Upper lobe of left lung (tissue), 6 donors: ENCODE data around the gene ZNF444. TPM values are rescaled to one million over a fixed set of nuclear protein-coding genes. Genes with fewer than 3 reads are reported as not detected.
A peak's percentile ranks its signal among the peaks of the same experiment; 100 is the strongest.
"Not testable (repeated sequence)": the region's sequence is repeated elsewhere in the genome, so short reads cannot be mapped to it uniquely, and the experiment has no call there.

Experiments
- ATAC-seq, 2 donors: fragments of 200-7000 bp; cut with Tn5 transposase; one replicate each; pipeline ENCODE4 v1.9.1; 2022; ENCODE audit warnings: mild to moderate bottlenecking in 2 of 2, moderate library complexity in 2 of 2; ENCODE audit not compliant: low FRiP score in 2 of 2
- DNase-seq, 2 donors: peaks; one replicate each; pipeline ENCODE4 v3.0.0-alpha.2; 2019 to 2020
- H3K27ac ChIP-seq, 4 donors: fragments of 200-600 bp; sonication (generic); one replicate each; pipeline ENCODE4 v1.5.1; 2016 to 2019
- H3K27me3 ChIP-seq, 4 donors: fragments of 200-600 bp; sonication (generic); one replicate each; pipeline ENCODE4 v1.5.1; 2017 to 2019
- H3K36me3 ChIP-seq, 4 donors: fragments of 200-600 bp; sonication (generic); one replicate each; pipeline ENCODE4 v1.5.1; 2016 to 2019
- H3K4me1 ChIP-seq, 4 donors: fragments of 200-600 bp; sonication (generic); one replicate each; pipeline ENCODE4 v1.5.1; 2018 to 2019
- H3K4me3 ChIP-seq, 4 donors: fragments of 200-600 bp; sonication (generic); one replicate each; pipeline ENCODE4 v1.5.1; 2017 to 2019; ENCODE audit warnings: mild to moderate bottlenecking in 2 of 4, moderate library complexity in 1 of 4
- H3K9me3 ChIP-seq, 4 donors: fragments of 200-600 bp; sonication (generic); one replicate each; pipeline ENCODE4 v1.5.1; 2018 to 2019
- CTCF ChIP-seq, 6 experiments: fragments of 450-650 bp in 4 of 6; fragments of 200-600 bp in 2 of 6; sonication (generic) in 2 of 6; IDR thresholded peaks; one replicate each; pipeline ENCODE4 v1.5.1; 2016 to 2019; ENCODE audit warnings: antibody characterized with exemption in 6 of 6
- EP300 ChIP-seq, 4 donors: sonication (generic); formaldehyde crosslinking; IDR thresholded peaks; one replicate each; pipeline ENCODE4 v1.5.1; 2017; ENCODE audit warnings: antibody characterized with exemption in 4 of 4, control low read depth in 2 of 4
- POLR2A ChIP-seq, 4 donors: fragments of 450-650 bp; IDR thresholded peaks; one replicate each; pipeline ENCODE4 v1.5.1; 2016 to 2017; ENCODE audit warnings: antibody characterized with exemption in 4 of 4, mild to moderate bottlenecking in 2 of 4
- POLR2AphosphoS5 ChIP-seq, 2 donors: sonication (generic); formaldehyde crosslinking; IDR thresholded peaks; one replicate each; pipeline ENCODE4 v1.5.1; 2017; ENCODE audit warnings: antibody characterized with exemption in 2 of 2
- WGBS, 2 donors: methylation state at CpG; one replicate each; pipeline ENCODE4 v1.1.5; 2017 to 2018; 5-methylcytosine and 5-hydroxymethylcytosine counted together
- total RNA-seq, 6 donors: library from RNA; depleted of rRNA in 4 of 6; stranded (reverse); fragments of >200 nt in 4 of 6; gene quantifications; one replicate each; pipeline versions ENCODE4 v1.1.0 to v1.2.1, GENCODE V29; 2016 to 2021
- donor health status: DM: no; HTN: no; CAD: no; lungs with moderate emphysema.
- donor health status: DM: no; HTN: yes; CAD: no; lungs with severe emphysema.

The ZNF444 gene
- total RNA-seq, 6 donors from 2014 or later = 29.2 to 131 (median 61.3) TPM

- Histone ChIP-seq H3K27me3 (no peaks in the 10 kb centered on the region), H3K36me3 (peaks cover 5 to 38% (median 27%) of the 10 kb centered on the region in 4 donors), H3K4me3 (no peak overlapping the region), H3K27ac (peak overlapping the region in 1 of 4 donors; percentile 80), H3K4me1 (peaks cover 42 to 62% (median 49%) of the 10 kb centered on the region in 4 donors), H3K9me3 (no peaks in the 10 kb centered on the region)
- peak in 1 of 2 donors; percentile 46 for DNase-seq
- ATAC-seq = no peak
- 92 to 93% methylated on average over 17 to 21 of the region's 29 CpGs for WGBS, 2 donors
- TF ChIP-seq CTCF (IDR thresholded peaks at IDR 0.05) (no peak), EP300 (IDR thresholded peaks at IDR 0.05) (no peak), POLR2A (IDR thresholded peaks at IDR 0.05) (no peak), POLR2AphosphoS5 (IDR thresholded peaks at IDR 0.05) (no peak)
These were observed 36.7 kb upstream of the ZNF444 start for GRCh38 chr19:56104423-56104822.

- DNase-seq (peak; percentile 87 to 94), ATAC-seq (peak; percentile 78 to 89)
- Histone ChIP-seq H3K4me1 (peaks cover 50 to 69% (median 57%) of the 10 kb centered on the region in 4 donors), H3K4me3 (peak overlapping the region in 1 of 4 donors; percentile 31), H3K9me3 (no peaks in the 10 kb centered on the region), H3K27ac (peak overlapping the region; percentile 49 to 80 (median 69)), H3K27me3 (no peaks in the 10 kb centered on the region), H3K36me3 (peaks cover 5 to 31% (median 21%) of the 10 kb centered on the region in 4 donors)
- peak; percentile 73 to 84 (median 78) for TF ChIP-seq CTCF (IDR thresholded peaks at IDR 0.05)
- TF ChIP-seq POLR2AphosphoS5 (IDR thresholded peaks at IDR 0.05) = peak; percentile 29 to 34
- no peak for TF ChIP-seq EP300 (IDR thresholded peaks at IDR 0.05)
- 11 to 27% methylated on average over 16 to 22 of the region's 22 CpGs for WGBS, 2 donors
These were observed 35.9 kb upstream of the ZNF444 start for GRCh38 chr19:56105090-56105701.

GRCh38 chr19:56105831-56106396 is 35.2 kb upstream of the ZNF444 start:
- H3K4me1 ChIP-seq = peaks cover 57 to 76% (median 64%) of the 10 kb centered on the region in 4 donors

GRCh38 chr19:56106397-56106849 is 34.7 kb upstream of the ZNF444 start:
- H3K4me1 ChIP-seq = peaks cover 62 to 82% (median 69%) of the 10 kb centered on the region in 4 donors
- peak overlapping the region in 2 of 4 donors; percentile 50 to 69 for H3K27ac ChIP-seq
- ATAC-seq (no peak), DNase-seq (peak in 1 of 2 donors; percentile 75)
- H3K27me3 ChIP-seq = no peaks in the 10 kb centered on the region
- H3K9me3 ChIP-seq = no peaks in the 10 kb centered on the region
- WGBS, 2 donors = 81 to 92% methylated on average over 21 to 27 of the region's 27 CpGs
- H3K4me3 ChIP-seq = no peak overlapping the region
- peaks cover 1 to 20% (median 14%) of the 10 kb centered on the region in 4 donors for H3K36me3 ChIP-seq
- TF ChIP-seq EP300 (IDR thresholded peaks at IDR 0.05) (no peak), CTCF (IDR thresholded peaks at IDR 0.05) (no peak), POLR2A (IDR thresholded peaks at IDR 0.05) (no peak), POLR2AphosphoS5 (IDR thresholded peaks at IDR 0.05) (no peak)

More at GRCh38 chr19:56105831-56106396, 35.2 kb upstream of the ZNF444 start:
- ATAC-seq, H3K9me3 ChIP-seq, H3K27me3 ChIP-seq: not testable (repeated sequence)
- H3K36me3 ChIP-seq = peaks cover 5 to 25% (median 16%) of the 10 kb centered on the region in 4 donors
- peak overlapping the region; percentile 49 to 80 (median 69) for H3K27ac ChIP-seq
- H3K4me3 ChIP-seq = peak overlapping the region in 1 of 4 donors; percentile 31
- DNase-seq = peak in 1 of 2 donors; percentile 79
- 92 to 95% methylated on average over 61 of the region's 61 CpGs for WGBS, 2 donors

- Histone ChIP-seq H3K27ac (peak overlapping the region in 2 of 4 donors; percentile 62 to 69), H3K36me3 (peaks cover 0 to 14% (median 8%) of the 10 kb centered on the region in 4 donors), H3K4me3 (no peak overlapping the region), H3K27me3 (no peaks in the 10 kb centered on the region), H3K9me3 (no peaks in the 10 kb centered on the region), H3K4me1 (peaks cover 68 to 87% (median 75%) of the 10 kb centered on the region in 4 donors)
- no peak for DNase-seq
- 80 to 92% methylated on average over 10 of the region's 11 CpGs for WGBS, 2 donors
- no peak for ATAC-seq
- TF ChIP-seq CTCF (IDR thresholded peaks at IDR 0.05) = no peak
- TF ChIP-seq EP300 (IDR thresholded peaks at IDR 0.05) = no peak
- TF ChIP-seq POLR2A (IDR thresholded peaks at IDR 0.05) = no peak
- no peak for TF ChIP-seq POLR2AphosphoS5 (IDR thresholded peaks at IDR 0.05)
These were observed 34.1 kb upstream of the ZNF444 start for GRCh38 chr19:56106993-56107392.
